Suprapubic skin (tissue), 3 donors: Measurements from ENCODE around the gene PLA2G12B.

Source experiments
- CTCF ChIP-seq, 2 donors: fragments of 200-600 bp in 1 of 2; fragments of 450-650 bp in 1 of 2; sonication (generic) in 1 of 2; IDR thresholded peaks; one replicate each; pipeline ENCODE4 v1.5.1; 2016 to 2019; ENCODE audit warnings: antibody characterized with exemption in 2 of 2, mild to moderate bottlenecking in 1 of 2, moderate library complexity in 1 of 2
- EP300 ChIP-seq: sonication (generic); formaldehyde crosslinking; IDR thresholded peaks from one replicate; pipeline ENCODE4 v1.6.1; 2017; ENCODE audit warnings: antibody characterized with exemption
- POLR2A ChIP-seq, 2 donors: fragments of 450-650 bp; IDR thresholded peaks; one replicate each; pipeline ENCODE4 v1.6.1; 2017; ENCODE audit warnings: antibody characterized with exemption in 2 of 2, mild to moderate bottlenecking in 2 of 2, moderate library complexity in 2 of 2

DNA sequence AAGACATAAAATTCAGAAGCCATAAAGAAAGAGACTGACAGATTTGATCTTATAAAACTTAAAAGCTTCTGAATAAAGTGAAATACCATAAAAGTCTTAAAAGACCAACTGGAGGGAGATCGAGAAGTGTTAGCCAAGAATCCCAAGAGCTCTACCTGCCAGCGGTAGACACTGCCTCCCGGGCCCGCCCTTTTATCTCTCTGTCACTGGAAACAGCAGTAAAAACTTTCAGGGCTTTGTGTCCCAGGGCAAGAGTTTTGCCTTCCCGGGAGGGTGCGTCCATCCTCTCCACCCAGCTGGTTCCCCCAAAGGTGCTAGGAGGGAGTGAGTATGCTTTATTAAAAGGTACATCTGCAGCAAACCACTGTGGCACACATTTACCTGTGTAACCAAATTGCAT lies 5.8 kb downstream of the PLA2G12B start:
- TF ChIP-seq CTCF (IDR thresholded peaks at IDR 0.05) (no peak), POLR2A (IDR thresholded peaks at IDR 0.05) (no peak), EP300 (no peak)
